Neural progenitor cell (in vitro differentiated cells): Measurements from ENCODE around the gene ITGAD. TPM values are rescaled to one million over a fixed set of nuclear protein-coding genes. Genes with fewer than 3 reads are reported as not detected.

Experiments
- DNase-seq: peaks from one replicate; pipeline ENCODE4 v3.0.0-alpha.2; 2016; ENCODE audit warnings: low spot score
- H2AFZ ChIP-seq: fragments of 200-600 bp; sonication (generic); replicated peaks from 2 replicates; pipeline ENCODE4 v1.6.1; 2016; ENCODE audit warnings: antibody characterized with exemption
- H3F3A ChIP-seq: fragments of 200-600 bp; sonication (generic); 2 replicates; pipeline ENCODE4 v1.6.1; 2016; ENCODE audit warnings: antibody characterized with exemption, low read depth
- H3K27ac ChIP-seq: fragments of 200-600 bp; sonication (generic); 2 replicates; pipeline ENCODE4 v1.5.1; 2016; ENCODE audit warnings: mild to moderate bottlenecking
- H3K27me3 ChIP-seq: fragments of 200-600 bp; sonication (generic); 2 replicates; pipeline ENCODE4 v1.6.1; 2016; ENCODE audit warnings: mild to moderate bottlenecking, moderate library complexity
- H3K36me3 ChIP-seq: fragments of 200-600 bp; sonication (generic); 2 replicates; pipeline ENCODE4 v1.5.1; 2016
- H3K4me1 ChIP-seq: fragments of 200-600 bp; sonication (generic); 2 replicates; pipeline ENCODE4 v1.6.1; 2016; ENCODE audit warnings: mixed run types
- H3K4me2 ChIP-seq: fragments of 200-600 bp; sonication (generic); 2 replicates; pipeline ENCODE4 v1.6.1; 2016
- H3K4me3 ChIP-seq: fragments of 200-600 bp; sonication (generic); 2 replicates; pipeline ENCODE4 v1.5.1; 2016
- H3K79me2 ChIP-seq: fragments of 200-600 bp; sonication (generic); 2 replicates; pipeline ENCODE4 v1.6.1; 2016; ENCODE audit warnings: low read depth
- H3K9ac ChIP-seq: fragments of 200-600 bp; sonication (generic); 2 replicates; pipeline ENCODE4 v1.6.1; 2016
- H3K9me3 ChIP-seq: fragments of 200-600 bp; sonication (generic); 2 replicates; pipeline ENCODE4 v1.5.1; 2016; ENCODE audit warnings: low read depth
- H4K20me1 ChIP-seq: fragments of 200-600 bp; sonication (generic); 2 replicates; pipeline ENCODE4 v1.6.1; 2016; ENCODE audit warnings: low read depth
- H3K27ac Mint-ChIP-seq: 3 replicates; pipeline ENCODE4 v1.8.0; 2021; ENCODE audit warnings: mixed read lengths
- H3K27me3 Mint-ChIP-seq: 2 replicates; pipeline ENCODE4 v1.8.0; 2022; ENCODE audit warnings: low read depth, mild to moderate bottlenecking, inconsistent platforms, moderate library complexity, mixed read lengths; ENCODE audit not compliant: insufficient read depth
- H3K36me3 Mint-ChIP-seq: 3 replicates; pipeline ENCODE4 v1.8.0; 2021; ENCODE audit warnings: mixed read lengths
- H3K4me1 Mint-ChIP-seq: 3 replicates; pipeline ENCODE4 v1.8.0; 2021; ENCODE audit warnings: mixed read lengths
- H3K4me3 Mint-ChIP-seq: 3 replicates; pipeline ENCODE4 v1.8.0; 2021; ENCODE audit warnings: mild to moderate bottlenecking, moderate library complexity, mixed read lengths
- H3K9me3 Mint-ChIP-seq: 3 replicates; pipeline ENCODE4 v1.8.0; 2020; ENCODE audit warnings: mixed read lengths
- CTCF ChIP-seq: fragments of 200-600 bp; sonication (generic); IDR thresholded peaks from 2 replicates; pipeline ENCODE4 v1.5.1; 2017; ENCODE audit warnings: antibody characterized with exemption, mild to moderate bottlenecking
- EZH2 ChIP-seq: fragments of 200-600 bp; sonication (generic); IDR thresholded peaks from 2 replicates; pipeline ENCODE4 v1.6.1; 2017; ENCODE audit warnings: antibody characterized with exemption, mild to moderate bottlenecking, moderate library complexity
- EZH2phosphoT487 ChIP-seq: fragments of 200-600 bp; sonication (generic); IDR thresholded peaks from 2 replicates; pipeline ENCODE4 v1.6.1; 2017; ENCODE audit warnings: antibody characterized with exemption
- total RNA-seq: library from RNA; depleted of rRNA; stranded (reverse); fragments of >200 nt; gene quantifications from 2 replicates; pipeline ENCODE4 v1.2.3, GENCODE V29; 2015; ENCODE audit warnings: low replicate concordance

The ITGAD gene
- total RNA-seq, 1 donor from 2014 or later = not detected

DNA sequence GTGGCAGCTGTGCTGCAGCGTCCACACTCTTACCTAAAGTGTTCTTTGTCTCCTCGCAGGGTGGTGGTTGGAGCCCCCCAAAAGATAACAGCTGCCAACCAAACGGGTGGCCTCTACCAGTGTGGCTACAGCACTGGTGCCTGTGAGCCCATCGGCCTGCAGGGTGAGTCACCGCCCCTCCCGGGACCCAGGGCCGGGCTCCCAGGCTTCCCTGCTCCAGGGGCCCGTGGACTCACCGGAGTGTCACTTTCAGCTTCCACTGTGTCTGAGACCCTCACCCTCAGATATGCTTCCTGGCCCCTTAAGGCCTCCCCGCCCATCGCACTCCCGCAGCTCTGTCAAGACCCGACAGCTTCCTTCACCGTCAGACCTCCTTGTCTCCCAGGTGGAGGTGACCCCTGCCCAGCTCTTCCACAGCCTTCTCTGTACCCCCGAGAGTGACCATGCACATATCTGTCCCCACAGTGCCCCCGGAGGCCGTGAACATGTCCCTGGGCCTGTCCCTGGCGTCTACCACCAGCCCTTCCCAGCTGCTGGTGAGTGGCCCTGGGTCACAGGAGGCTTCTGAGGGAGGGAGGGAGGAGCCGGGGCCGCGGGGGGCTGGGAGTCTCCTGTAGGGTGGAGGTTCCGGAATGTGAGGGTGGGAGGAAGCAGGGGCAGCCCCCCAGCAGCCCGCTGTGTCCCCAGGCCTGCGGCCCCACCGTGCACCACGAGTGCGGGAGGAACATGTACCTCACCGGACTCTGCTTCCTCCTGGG is 36.4 kb upstream of the ITGAD start:
- no peak for TF ChIP-seq EZH2
- peak; percentile 17 for TF ChIP-seq CTCF
- no peaks in the 10 kb centered on the region for H3K4me1 ChIP-seq
- H3K27me3 Mint-ChIP-seq = peaks cover 7% of the 10 kb centered on the region
- H3K4me3 Mint-ChIP-seq = no peak overlapping the region
- H3K36me3 ChIP-seq = no peaks in the 10 kb centered on the region
- H3K36me3 Mint-ChIP-seq = no peaks in the 10 kb centered on the region
- H3K4me2 ChIP-seq = no peak overlapping the region
- no peaks in the 10 kb centered on the region for H3K9me3 ChIP-seq
- no peak overlapping the region for H3K27ac Mint-ChIP-seq
- no peak overlapping the region for H3K9ac ChIP-seq
- H3F3A ChIP-seq = no peaks in the 10 kb centered on the region
- no peak overlapping the region for H2AFZ ChIP-seq
- H4K20me1 ChIP-seq = no peaks in the 10 kb centered on the region
- no peak overlapping the region for H3K4me3 ChIP-seq
- no peak overlapping the region for H3K27ac ChIP-seq
- H3K79me2 ChIP-seq = no peaks in the 10 kb centered on the region
- no peaks in the 10 kb centered on the region for H3K27me3 ChIP-seq
- H3K9me3 Mint-ChIP-seq = peaks cover 3% of the 10 kb centered on the region
- peaks cover 7% of the 10 kb centered on the region for H3K4me1 Mint-ChIP-seq
- DNase-seq = peak; percentile 23

GRCh38 chr16:31357324-31358109 is 35.6 kb upstream of the ITGAD start:
- Histone ChIP-seq H3K4me3 (no peak overlapping the region), H3K4me1 (no peaks in the 10 kb centered on the region), H2AFZ (no peak overlapping the region), H3F3A (no peaks in the 10 kb centered on the region), H3K9ac (no peak overlapping the region), H3K36me3 (no peaks in the 10 kb centered on the region), H3K79me2 (no peaks in the 10 kb centered on the region), H3K27me3 (no peaks in the 10 kb centered on the region), H3K27ac (no peak overlapping the region), H3K4me2 (no peak overlapping the region), H3K9me3 (no peaks in the 10 kb centered on the region), H4K20me1 (no peaks in the 10 kb centered on the region)
- peaks cover 7% of the 10 kb centered on the region for H3K4me1 Mint-ChIP-seq
- H3K4me3 Mint-ChIP-seq = no peak overlapping the region
- H3K27ac Mint-ChIP-seq = peak overlapping the region; percentile 11
- no peak for DNase-seq
- H3K36me3 Mint-ChIP-seq = no peaks in the 10 kb centered on the region
- peaks cover 3% of the 10 kb centered on the region for H3K9me3 Mint-ChIP-seq
- H3K27me3 Mint-ChIP-seq = peaks cover 4% of the 10 kb centered on the region
- TF ChIP-seq EZH2phosphoT487 = no peak
- TF ChIP-seq CTCF = no peak
- TF ChIP-seq EZH2 = no peak

GRCh38 chr16:31360251-31360650 is 32.9 kb upstream of the ITGAD start:
- Histone ChIP-seq H3K9ac (no peak overlapping the region), H3K4me2 (no peak overlapping the region), H3K27me3 (no peaks in the 10 kb centered on the region), H3K36me3 (no peaks in the 10 kb centered on the region), H2AFZ (no peak overlapping the region), H3K4me1 (no peaks in the 10 kb centered on the region), H3K9me3 (no peaks in the 10 kb centered on the region), H4K20me1 (no peaks in the 10 kb centered on the region), H3F3A (no peaks in the 10 kb centered on the region), H3K4me3 (no peak overlapping the region), H3K79me2 (no peaks in the 10 kb centered on the region), H3K27ac (no peak overlapping the region)
- no peak for DNase-seq
- no peaks in the 10 kb centered on the region for H3K9me3 Mint-ChIP-seq
- no peak overlapping the region for H3K4me3 Mint-ChIP-seq
- H3K27ac Mint-ChIP-seq = no peak overlapping the region
- no peaks in the 10 kb centered on the region for H3K36me3 Mint-ChIP-seq
- TF ChIP-seq CTCF (no peak), EZH2phosphoT487 (no peak)
- no peaks in the 10 kb centered on the region for H3K4me1 Mint-ChIP-seq
- H3K27me3 Mint-ChIP-seq = peaks cover 7% of the 10 kb centered on the region
